Ovary (tissue), 9 donors: ENCODE results near the gene MCM9. TPM values are rescaled to one million over a fixed set of nuclear protein-coding genes. Genes with fewer than 3 reads are reported as not detected.

Source experiments
- DNase-seq, 5 donors: peaks; one replicate each; pipeline ENCODE4 v3.0.0-alpha.2; 2019 to 2020
- H3K27ac ChIP-seq, 2 donors: fragments of 200-600 bp; one replicate each; pipeline versions ENCODE4 v1.5.1 to v1.8.0; 2019 to 2022
- H3K27me3 ChIP-seq: fragments of 200-600 bp; one replicate; pipeline ENCODE4 v1.8.0; 2022
- H3K36me3 ChIP-seq: fragments of 200-600 bp; sonication (generic); one replicate; pipeline ENCODE4 v1.5.1; 2019
- H3K4me1 ChIP-seq: one replicate; pipeline ENCODE4 v1.8.1; 2013; ENCODE audit warnings: mild to moderate bottlenecking, moderate library complexity; ENCODE audit not compliant: insufficient read depth
- H3K4me3 ChIP-seq: fragments of 200-600 bp; sonication (generic); one replicate; pipeline ENCODE4 v1.5.1; 2017
- H3K9me3 ChIP-seq, 2 donors: fragments of 200-600 bp in 1 of 2; sonication (generic) in 1 of 2; one replicate each; pipeline versions ENCODE4 v1.5.1 to v1.8.1; 2013 to 2019; ENCODE audit warnings: mild to moderate bottlenecking in 1 of 2, moderate library complexity in 1 of 2
- EP300 ChIP-seq: sonication (generic); formaldehyde crosslinking; IDR thresholded peaks from one replicate; pipeline ENCODE4 v1.6.1; 2017; ENCODE audit warnings: antibody characterized with exemption
- POLR2A ChIP-seq: fragments of 450-650 bp; IDR thresholded peaks from one replicate; pipeline ENCODE4 v1.6.1; 2017; ENCODE audit warnings: antibody characterized with exemption, mild to moderate bottlenecking, moderate library complexity
- WGBS, 3 donors: extraction: QIAGEN DNeasy Blood & Tissue Kit in 1 of 3; methylation state at CpG; one replicate each; pipeline versions ENCODE4 v1.1.5 to v1.1.7; 2013 to 2017; 5-methylcytosine and 5-hydroxymethylcytosine counted together
- intact Hi-C, 4 donors: fragments of 100-400 bp; cut with DNase I; formaldehyde crosslinking; loops; one replicate each; pipeline versions ENCODE4 v1.11.0 to v1.15.1; 2022 to 2023
- polyA plus RNA-seq, 2 donors: library from polyadenylated mRNA; stranded (reverse); fragments of 200-250 nt in 1 of 2; fragments of 350-450 nt in 1 of 2; fragmentation: Illumina TruSeq in 1 of 2; extraction: RNeasy Lipid Tissue Mini Kit (QIAGEN cat#74804) in 1 of 2; gene quantifications; one replicate each; pipeline ENCODE4 v1.2.3, GENCODE V29; 2013 to 2014
- total RNA-seq, 7 donors: library from RNA; depleted of rRNA in 2 of 7; stranded (reverse); fragments of >200 nt in 2 of 7; fragmentation: NEBNext Ultra II Directional in 3 of 7; extraction: Animal tissue kit (Norgen Biotek cat#: 25700) in 3 of 7; gene quantifications; one replicate each; pipeline versions ENCODE4 v1.1.0 to v1.2.4, GENCODE V29; 2016 to 2023
- TF ChIP-seq, protein P1 (sequence below), 3 donors: fragments of 450-650 bp in 2 of 3; fragments of 200-600 bp in 1 of 3; IDR thresholded peaks; one replicate each; pipeline versions ENCODE4 v1.5.1 to v1.8.0; 2016 to 2022; ENCODE audit warnings: antibody characterized with exemption in 3 of 3, mild to moderate bottlenecking in 1 of 3
- donor health status: DM: no; HTN: no; CAD: no; lungs with moderate emphysema.
- donor health status: DM: no; HTN: no; CAD: no.
- donor health status: Bipolar disorder and iron deficiency.
- donor health status: DM: yes; HTN: yes; CAD: no.
- donor health status: DM: no; HTN: no; CAD: no.
- donor health status: DM: yes; HTN: yes; CAD: no.

MCM9 gene
- total and polyA plus RNA-seq, 9 donors = 5.5 to 17.5 (median 11.2) TPM

DNA sequence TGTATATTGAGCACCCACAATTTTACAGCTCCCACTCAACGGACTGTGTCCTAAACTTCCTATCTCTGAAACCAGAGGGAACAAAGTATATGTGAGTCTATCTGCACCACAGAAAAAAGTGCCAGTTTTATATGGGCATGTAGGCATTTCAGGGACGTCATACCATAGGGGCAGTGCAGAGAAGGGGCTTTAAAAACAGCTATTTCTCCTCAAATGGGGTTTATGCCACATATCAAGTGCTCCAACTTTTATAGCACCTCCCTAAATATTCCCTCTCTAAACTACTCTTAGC is 69.9 kb downstream of the MCM9 start:
- Histone ChIP-seq H3K27me3 (no peaks in the 10 kb centered on the region), H3K9me3 (no peaks in the 10 kb centered on the region), H3K27ac (no peak overlapping the region), H3K4me3 (no peak overlapping the region), H3K36me3 (no peaks in the 10 kb centered on the region), H3K4me1 (peaks cover 2% of the 10 kb centered on the region)
- TF ChIP-seq EP300 (no peak), POLR2A (no peak)
- TF ChIP-seq, protein P1, sequence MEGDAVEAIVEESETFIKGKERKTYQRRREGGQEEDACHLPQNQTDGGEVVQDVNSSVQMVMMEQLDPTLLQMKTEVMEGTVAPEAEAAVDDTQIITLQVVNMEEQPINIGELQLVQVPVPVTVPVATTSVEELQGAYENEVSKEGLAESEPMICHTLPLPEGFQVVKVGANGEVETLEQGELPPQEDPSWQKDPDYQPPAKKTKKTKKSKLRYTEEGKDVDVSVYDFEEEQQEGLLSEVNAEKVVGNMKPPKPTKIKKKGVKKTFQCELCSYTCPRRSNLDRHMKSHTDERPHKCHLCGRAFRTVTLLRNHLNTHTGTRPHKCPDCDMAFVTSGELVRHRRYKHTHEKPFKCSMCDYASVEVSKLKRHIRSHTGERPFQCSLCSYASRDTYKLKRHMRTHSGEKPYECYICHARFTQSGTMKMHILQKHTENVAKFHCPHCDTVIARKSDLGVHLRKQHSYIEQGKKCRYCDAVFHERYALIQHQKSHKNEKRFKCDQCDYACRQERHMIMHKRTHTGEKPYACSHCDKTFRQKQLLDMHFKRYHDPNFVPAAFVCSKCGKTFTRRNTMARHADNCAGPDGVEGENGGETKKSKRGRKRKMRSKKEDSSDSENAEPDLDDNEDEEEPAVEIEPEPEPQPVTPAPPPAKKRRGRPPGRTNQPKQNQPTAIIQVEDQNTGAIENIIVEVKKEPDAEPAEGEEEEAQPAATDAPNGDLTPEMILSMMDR (IDR thresholded peaks at IDR 0.05) = no peak
- no peak for DNase-seq
- intact Hi-C loops = no loop called here
- WGBS, 3 donors = 53 to 65% (median 61%) methylated on average over 2 of the region's 2 CpGs

DNA sequence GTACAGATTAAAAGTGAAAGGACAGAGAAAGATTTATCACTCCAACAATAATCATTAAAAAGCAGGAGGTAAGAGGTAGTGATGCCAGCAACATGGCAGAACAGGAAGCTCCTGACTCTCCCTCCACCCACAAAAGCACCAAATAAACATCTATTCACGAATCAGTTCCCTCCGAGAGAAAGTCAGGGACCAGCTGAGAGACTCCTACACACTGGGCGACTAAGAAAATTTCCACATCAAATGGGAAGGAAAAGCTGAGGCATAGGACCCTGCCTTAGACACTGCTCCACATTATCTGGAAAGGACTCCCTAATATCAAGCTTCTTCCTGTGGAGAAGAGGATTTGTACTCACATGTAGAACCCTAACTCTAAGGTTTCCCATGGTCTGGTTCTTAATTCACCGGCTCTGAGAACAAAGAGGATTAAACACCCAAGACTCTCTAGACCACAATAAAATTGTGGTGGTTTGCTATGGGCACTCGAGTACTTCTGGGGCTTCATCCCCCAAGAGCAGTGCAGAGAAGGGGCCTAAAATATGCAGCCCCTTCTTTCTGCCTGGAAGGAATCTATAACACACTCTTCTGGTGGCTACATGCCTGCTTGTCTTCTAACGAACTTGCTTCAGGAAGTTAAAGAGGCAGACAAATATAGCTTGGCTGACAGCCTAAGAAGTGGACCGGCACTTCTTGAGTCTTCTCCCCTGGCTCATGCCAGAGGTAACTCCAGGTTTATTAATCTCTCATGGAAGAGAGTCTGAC is 70.4 kb downstream of the MCM9 start:
- Histone ChIP-seq H3K27me3 (no peaks in the 10 kb centered on the region), H3K27ac (no peak overlapping the region), H3K4me1 (peaks cover 2% of the 10 kb centered on the region), H3K4me3 (no peak overlapping the region), H3K9me3 (no peaks in the 10 kb centered on the region), H3K36me3 (no peaks in the 10 kb centered on the region)
- intact Hi-C loops = no loop called here
- 48 to 55% (median 54%) methylated on average over 7 of the region's 7 CpGs for WGBS, 3 donors
- TF ChIP-seq POLR2A (no peak), EP300 (no peak)
- no peak for DNase-seq

DNA sequence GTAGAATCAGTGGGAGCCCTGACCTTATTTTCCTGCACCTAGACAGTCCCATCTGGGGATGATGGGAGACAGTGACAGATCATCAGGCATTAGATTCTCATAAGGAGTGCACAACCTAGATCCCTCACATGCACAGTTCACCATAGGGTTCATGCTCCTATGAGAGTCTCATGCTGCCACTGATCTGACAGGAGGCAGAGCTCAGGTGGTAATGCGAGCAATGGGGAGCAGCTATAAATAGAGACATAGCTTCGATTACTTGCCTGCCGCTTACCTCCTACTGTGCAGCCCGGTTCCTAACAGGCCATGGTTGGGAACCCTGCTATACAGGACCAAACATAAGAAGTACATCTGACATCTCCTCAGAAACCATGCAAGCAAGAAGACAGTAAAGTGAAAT is 72.5 kb downstream of the MCM9 start:
- peaks cover 2% of the 10 kb centered on the region for H3K4me1 ChIP-seq
- WGBS, 3 donors = 85 to 99% (median 98%) methylated on average over 4 of the region's 4 CpGs
- H3K36me3 ChIP-seq = no peaks in the 10 kb centered on the region
- H3K27me3 ChIP-seq = no peaks in the 10 kb centered on the region
- no peak for DNase-seq
- intact Hi-C loops = no loop called here
- no peak overlapping the region for H3K27ac ChIP-seq
- no peaks in the 10 kb centered on the region for H3K9me3 ChIP-seq
- no peak for TF ChIP-seq EP300
- TF ChIP-seq, protein P1 (IDR thresholded peaks at IDR 0.05) = no peak
- no peak for TF ChIP-seq POLR2A
- no peak overlapping the region for H3K4me3 ChIP-seq

DNA sequence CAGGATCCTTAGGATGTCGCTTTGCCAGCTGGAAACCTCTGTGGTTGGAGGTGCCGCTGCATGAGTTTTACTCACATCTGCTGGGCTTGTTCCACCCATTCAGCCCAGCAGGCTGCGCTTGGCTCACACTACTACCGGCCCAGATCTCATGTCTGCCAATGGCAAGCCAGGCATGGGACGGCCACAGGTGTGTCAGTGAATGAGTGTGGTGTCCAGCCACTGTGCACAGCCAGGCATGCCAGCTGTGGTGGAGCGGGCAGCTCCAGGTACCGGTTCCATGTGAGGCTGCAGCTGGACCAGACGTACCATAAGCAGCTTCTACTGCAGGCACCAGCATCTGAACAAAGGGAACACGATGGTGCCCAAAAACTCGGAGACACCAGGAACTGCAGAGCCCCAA is 74.1 kb downstream of the MCM9 start:
- no peaks in the 10 kb centered on the region for H3K9me3 ChIP-seq
- no peak overlapping the region for H3K27ac ChIP-seq
- no peaks in the 10 kb centered on the region for H3K27me3 ChIP-seq
- peaks cover 2% of the 10 kb centered on the region for H3K4me1 ChIP-seq
- H3K36me3 ChIP-seq = no peaks in the 10 kb centered on the region
- TF ChIP-seq, protein P1 (IDR thresholded peaks at IDR 0.05) = no peak
- TF ChIP-seq POLR2A (no peak), EP300 (no peak)
- H3K4me3 ChIP-seq = no peak overlapping the region
- DNase-seq = no peak
- 95 to 97% (median 97%) methylated on average over 10 of the region's 10 CpGs for WGBS, 3 donors
- intact Hi-C loops = no loop called here

DNA sequence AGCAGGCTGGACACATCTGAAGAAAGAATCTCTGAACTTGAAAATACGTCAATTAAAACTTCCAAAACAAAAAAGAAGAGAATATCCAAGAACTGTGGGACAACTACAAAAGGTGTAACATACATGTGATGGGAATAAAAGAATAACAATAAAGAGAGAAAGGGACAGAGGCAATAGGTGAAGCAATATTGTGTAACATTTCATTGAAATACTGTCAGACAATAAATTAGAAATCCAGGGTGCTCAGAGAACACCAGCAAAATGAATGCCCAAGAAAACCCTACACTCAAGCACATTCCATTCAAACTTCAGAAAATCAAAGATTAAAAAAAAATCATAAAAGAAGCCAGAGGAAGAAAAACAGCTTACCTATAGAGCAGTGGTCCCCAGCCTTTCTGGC is 74.6 kb downstream of the MCM9 start:
- intact Hi-C loops = no loop called here
- WGBS, 3 donors = 97 to 98% (median 97%) methylated on average over 1 of the region's 1 CpG
- TF ChIP-seq, protein P1 (IDR thresholded peaks at IDR 0.05) = no peak
- TF ChIP-seq POLR2A = no peak
- DNase-seq = no peak
- H3K27me3 ChIP-seq = no peaks in the 10 kb centered on the region
- H3K4me1 ChIP-seq = peaks cover 2% of the 10 kb centered on the region
- H3K4me3 ChIP-seq = no peak overlapping the region
- no peaks in the 10 kb centered on the region for H3K36me3 ChIP-seq
- H3K9me3 ChIP-seq = no peaks in the 10 kb centered on the region
- no peak overlapping the region for H3K27ac ChIP-seq
